Prostate gland (tissue), 2 donors: ENCODE measurements around the gene C10orf90.

Source experiments
- CTCF ChIP-seq, 4 experiments: fragments of 200-600 bp in 2 of 4; fragments of 450-650 bp in 2 of 4; sonication (generic) in 2 of 4; IDR thresholded peaks; 1 replicate in 3 of 4; 2 replicates in 1 of 4; pipeline ENCODE4 v1.5.1; 2016 to 2019; ENCODE audit warnings: antibody characterized with exemption in 4 of 4, mild to moderate bottlenecking in 2 of 4, moderate library complexity in 2 of 4
- POLR2A ChIP-seq: fragments of 450-650 bp; IDR thresholded peaks from one replicate; pipeline ENCODE4 v1.6.1; 2016; ENCODE audit warnings: antibody characterized with exemption, mild to moderate bottlenecking
- POLR2AphosphoS5 ChIP-seq: sonication (generic); formaldehyde crosslinking; IDR thresholded peaks from one replicate; pipeline ENCODE4 v1.6.1; 2017; ENCODE audit warnings: antibody characterized with exemption

GRCh38 chr10:126581648-126582046 lies 88.8 kb downstream of the C10orf90 start:
- no peak for TF ChIP-seq POLR2A
- no peak for TF ChIP-seq CTCF (IDR thresholded peaks at IDR 0.05)
- no peak for TF ChIP-seq POLR2AphosphoS5
